Heart left ventricle (tissue), 16 donors: ENCODE data around the gene PRR19. TPM values are rescaled to one million over a fixed set of nuclear protein-coding genes. Genes with fewer than 3 reads are reported as not detected.

Experiments
- ATAC-seq, 4 donors: fragments of 200-7000 bp; cut with Tn5 transposase; one replicate each; pipeline ENCODE4 v1.9.1; 2020 to 2022; ENCODE audit warnings: moderate library complexity in 4 of 4, mild to moderate bottlenecking in 3 of 4, moderate number of reproducible peaks in 1 of 4
- DNase-seq, 5 donors: peaks; one replicate each; pipeline ENCODE4 v3.0.0-alpha.2; 2020
- H3K27ac ChIP-seq, 12 donors: fragments of 200-600 bp; sonication (generic) in 4 of 12; one replicate each; pipeline versions ENCODE4 v1.5.0 to v1.8.0; 2016 to 2022; ENCODE audit warnings: mild to moderate bottlenecking in 2 of 12
- H3K27me3 ChIP-seq, 9 donors: fragments of 200-600 bp; sonication (generic) in 2 of 9; one replicate each; pipeline versions ENCODE4 v1.5.1 to v1.8.0; 2016 to 2022; ENCODE audit warnings: mild to moderate bottlenecking in 3 of 9
- H3K36me3 ChIP-seq, 9 donors: fragments of 200-600 bp; sonication (generic) in 2 of 9; one replicate each; pipeline versions ENCODE4 v1.5.0 to v1.8.0; 2018 to 2022; ENCODE audit warnings: mild to moderate bottlenecking in 2 of 9
- H3K4me1 ChIP-seq, 12 donors: fragments of 200-600 bp; sonication (generic) in 4 of 12; one replicate each; pipeline versions ENCODE4 v1.5.0 to v1.8.0; 2016 to 2022; ENCODE audit warnings: mild to moderate bottlenecking in 3 of 12
- H3K4me3 ChIP-seq, 12 donors: fragments of 200-600 bp; sonication (generic) in 4 of 12; one replicate each; pipeline versions ENCODE4 v1.5.0 to v1.8.0; 2017 to 2022; ENCODE audit warnings: mild to moderate bottlenecking in 9 of 12, moderate library complexity in 4 of 12
- H3K9me3 ChIP-seq, 12 donors: fragments of 200-600 bp; sonication (generic) in 4 of 12; one replicate each; pipeline versions ENCODE4 v1.5.0 to v1.8.0; 2016 to 2022; ENCODE audit warnings: mild to moderate bottlenecking in 1 of 12
- POLR2A ChIP-seq, 2 donors: fragments of 450-650 bp; IDR thresholded peaks; one replicate each; pipeline ENCODE4 v1.6.1; 2017; ENCODE audit warnings: antibody characterized with exemption in 2 of 2, mild to moderate bottlenecking in 2 of 2, moderate library complexity in 2 of 2
- WGBS, 4 donors: extraction: QIAGEN DNeasy Blood & Tissue Kit in 2 of 4; methylation state at CpG; one replicate each; pipeline versions ENCODE4 v1.1.5 to v1.1.7; 2013 to 2018; 5-methylcytosine and 5-hydroxymethylcytosine counted together
- intact Hi-C, 10 donors: fragments of 100-400 bp; cut with DNase I; formaldehyde crosslinking; loops; one replicate each; pipeline versions ENCODE4 v1.11.1 to v1.14.2; 2022
- polyA plus RNA-seq, 2 donors: library from polyadenylated mRNA; stranded (reverse); fragments of 200-250 nt; gene quantifications; one replicate each; pipeline ENCODE4 v1.2.3, GENCODE V29; 2013
- total RNA-seq, 9 donors: library from RNA; depleted of rRNA in 2 of 9; stranded (reverse); fragments of >200 nt in 2 of 9; fragmentation: NEBNext Ultra II Directional in 3 of 9; extraction: Animal tissue kit (Norgen Biotek cat#: 25700) in 3 of 9; gene quantifications; one replicate each; pipeline versions ENCODE4 v1.1.0 to v1.2.4, GENCODE V29; 2016 to 2023
- TF ChIP-seq, protein P1 (sequence below), 12 donors: fragments of 200-600 bp; sonication (generic) in 4 of 12; IDR thresholded peaks; one replicate each; pipeline versions ENCODE4 v1.5.0 to v1.8.0; 2018 to 2022; ENCODE audit warnings: antibody characterized with exemption in 12 of 12, mild to moderate bottlenecking in 5 of 12
- donor health status: ischemic (EF 13 %, LVEDD 7.1; RV severe dilation, severe dysfunction).
- donor health status: healthy with polysubstance abuse.
- donor health status: DM: no; HTN: yes; CAD: no.
- donor health status: DM: no; HTN: no; CAD: no.
- donor health status: ischemic (EF 25% LVEDD 6.9; RV normal size, moderate dysfunction).
- donor health status: ischemic (EF 25% LVEDD 5.7; RV mildly dilated, moderate dysfunction).
- donor health status: healthy.
- donor health status: DM: yes; HTN: yes; CAD: no.
- donor health status: ischemic (EF 35%, LVEDD 5.7; RV mildly dilated, moderate dysfunction).
- donor health status: nonischemic (EF 11% LVEDD 7.7; RV severe dilation, severe dysfunction).
- donor health status: DM: yes; HTN: yes; CAD: no.
- donor health status: PGD.
- donor health status: ischemic (EF 29% LVEDD 5.4; RV normal size, mild dysfunction).
- donor health status: nonischemic (EF 23%, LVEDD 6.1; RV moderate dilation, normal function).

PRR19 gene
- total and polyA plus RNA-seq, 11 donors, result 0.16 to 0.53 (median 0.28) TPM; not detected in 7

- Histone ChIP-seq H3K4me3 (no peak overlapping the region), H3K9me3 (no peaks in the 10 kb centered on the region), H3K36me3 (peaks cover 0 to 77% (median 53%) of the 10 kb centered on the region in 9 donors), H3K4me1 (no peaks in the 10 kb centered on the region), H3K27ac (no peak overlapping the region), H3K27me3 (no peaks in the 10 kb centered on the region)
- ATAC-seq (peak in 1 of 4 donors; percentile 38), DNase-seq (peak in 2 of 5 donors; percentile 21 to 48)
- TF ChIP-seq POLR2A (IDR thresholded peaks at IDR 0.05), result no peak
- TF ChIP-seq, protein P1, sequence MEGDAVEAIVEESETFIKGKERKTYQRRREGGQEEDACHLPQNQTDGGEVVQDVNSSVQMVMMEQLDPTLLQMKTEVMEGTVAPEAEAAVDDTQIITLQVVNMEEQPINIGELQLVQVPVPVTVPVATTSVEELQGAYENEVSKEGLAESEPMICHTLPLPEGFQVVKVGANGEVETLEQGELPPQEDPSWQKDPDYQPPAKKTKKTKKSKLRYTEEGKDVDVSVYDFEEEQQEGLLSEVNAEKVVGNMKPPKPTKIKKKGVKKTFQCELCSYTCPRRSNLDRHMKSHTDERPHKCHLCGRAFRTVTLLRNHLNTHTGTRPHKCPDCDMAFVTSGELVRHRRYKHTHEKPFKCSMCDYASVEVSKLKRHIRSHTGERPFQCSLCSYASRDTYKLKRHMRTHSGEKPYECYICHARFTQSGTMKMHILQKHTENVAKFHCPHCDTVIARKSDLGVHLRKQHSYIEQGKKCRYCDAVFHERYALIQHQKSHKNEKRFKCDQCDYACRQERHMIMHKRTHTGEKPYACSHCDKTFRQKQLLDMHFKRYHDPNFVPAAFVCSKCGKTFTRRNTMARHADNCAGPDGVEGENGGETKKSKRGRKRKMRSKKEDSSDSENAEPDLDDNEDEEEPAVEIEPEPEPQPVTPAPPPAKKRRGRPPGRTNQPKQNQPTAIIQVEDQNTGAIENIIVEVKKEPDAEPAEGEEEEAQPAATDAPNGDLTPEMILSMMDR (IDR thresholded peaks at IDR 0.05), result peak in 1 of 12 donors; percentile 11
- intact Hi-C loops, result no loop called here
- WGBS, 4 donors, result 88 to 91% (median 89%) methylated on average over 14 to 17 of the region's 17 CpGs
These were observed 41.6 kb downstream of the PRR19 start for GRCh38 chr19:42343344-42344110.

DNA sequence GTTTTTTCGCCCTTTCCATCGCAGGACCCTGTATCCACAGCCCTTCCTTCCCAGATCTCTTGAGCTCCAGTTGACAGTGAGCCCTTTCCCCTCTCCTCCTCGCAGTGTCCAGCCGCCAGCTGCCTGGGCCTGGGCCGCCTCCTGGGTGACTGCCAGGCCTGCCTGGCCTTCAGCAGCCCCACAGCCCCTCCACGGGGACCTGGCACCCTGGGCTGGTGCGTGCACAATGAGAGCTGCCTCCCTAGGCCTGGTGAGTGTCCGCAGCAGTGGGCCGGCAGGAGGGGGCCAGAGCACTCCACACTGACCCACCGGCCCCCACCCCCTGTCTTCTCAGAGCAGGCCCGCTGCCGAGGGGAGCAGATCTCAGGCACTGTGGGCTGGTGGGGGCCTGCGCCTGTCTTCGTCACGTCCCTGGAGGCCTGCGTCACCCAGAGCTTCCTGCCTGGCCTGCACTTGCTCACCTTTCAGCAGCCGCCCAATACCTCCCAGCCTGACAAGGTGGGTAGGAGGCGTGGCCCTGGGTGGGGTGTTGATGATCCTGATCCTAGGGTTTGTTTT lies 42.5 kb downstream of the PRR19 start:
- DNase-seq (peak in 2 of 5 donors; percentile 15 to 48), ATAC-seq (peak in 1 of 4 donors; percentile 38)
- no peaks in the 10 kb centered on the region for H3K4me1 ChIP-seq
- intact Hi-C loops, result no loop called here
- H3K27me3 ChIP-seq, result no peaks in the 10 kb centered on the region
- H3K4me3 ChIP-seq, result no peak overlapping the region
- H3K9me3 ChIP-seq, result no peaks in the 10 kb centered on the region
- TF ChIP-seq POLR2A (IDR thresholded peaks at IDR 0.05), result no peak
- TF ChIP-seq, protein P1 (IDR thresholded peaks at IDR 0.05), result no peak
- H3K27ac ChIP-seq, result no peak overlapping the region
- 84 to 90% (median 88%) methylated on average over 15 to 18 of the region's 18 CpGs for WGBS, 4 donors
- peaks cover 0 to 77% (median 50%) of the 10 kb centered on the region in 9 donors for H3K36me3 ChIP-seq

DNA sequence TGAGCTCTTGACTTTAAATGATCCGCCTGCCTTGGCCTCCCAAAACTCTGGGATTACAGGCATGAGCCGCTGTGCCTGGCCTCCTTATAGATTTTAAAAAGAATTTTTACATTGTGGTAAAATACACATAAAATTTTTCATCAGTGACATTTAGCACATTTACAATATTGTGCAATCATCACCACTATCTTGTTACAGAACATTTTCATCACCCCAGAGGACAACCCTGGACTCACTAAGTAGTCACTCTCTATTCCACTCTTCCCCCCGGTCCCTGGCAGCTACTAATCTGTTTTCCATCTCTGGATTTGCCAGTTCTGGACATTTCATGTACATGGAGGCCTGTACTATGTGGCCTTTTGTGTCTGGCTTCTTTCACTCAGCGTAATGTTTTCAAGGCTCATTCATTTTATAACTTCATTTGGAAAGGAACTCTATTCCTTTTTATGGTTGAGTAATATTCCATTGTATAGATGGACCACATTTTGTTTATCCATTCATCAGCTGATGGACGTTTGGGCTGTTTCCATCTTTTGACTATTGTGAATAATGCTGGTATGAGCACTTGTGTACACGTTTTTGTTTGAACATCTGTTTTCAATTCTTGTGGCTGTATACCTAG lies 43.4 kb downstream of the PRR19 start:
- Histone ChIP-seq H3K4me3 (no peak overlapping the region), H3K4me1 (no peaks in the 10 kb centered on the region), H3K9me3 (no peaks in the 10 kb centered on the region), H3K27ac (no peak overlapping the region), H3K27me3 (no peaks in the 10 kb centered on the region), H3K36me3 (peaks cover 0 to 77% (median 49%) of the 10 kb centered on the region in 9 donors)
- intact Hi-C loops, result no loop called here
- DNase-seq (no peak), ATAC-seq (no peak)
- WGBS, 4 donors, result 90 to 92% (median 91%) methylated on average over 6 of the region's 6 CpGs
- TF ChIP-seq POLR2A (IDR thresholded peaks at IDR 0.05), result no peak
- TF ChIP-seq, protein P1 (IDR thresholded peaks at IDR 0.05), result no peak

- H3K27ac ChIP-seq, result no peak overlapping the region
These were observed 46.3 kb downstream of the PRR19 start for GRCh38 chr19:42348211-42348610.

More at GRCh38 chr19:42348211-42348610, 46.3 kb downstream of the PRR19 start:
- no peak for DNase-seq
- TF ChIP-seq POLR2A (IDR thresholded peaks at IDR 0.05), result no peak
- TF ChIP-seq, protein P1 (IDR thresholded peaks at IDR 0.05), result no peak
- WGBS, 4 donors, result 96 to 97% (median 96%) methylated on average over 14 of the region's 14 CpGs
- H3K36me3 ChIP-seq, result peaks cover 0 to 79% (median 57%) of the 10 kb centered on the region in 9 donors
- no peak for ATAC-seq
- H3K27me3 ChIP-seq, result no peaks in the 10 kb centered on the region
- intact Hi-C loops, result no loop called here
- no peak overlapping the region for H3K4me3 ChIP-seq
- no peaks in the 10 kb centered on the region for H3K9me3 ChIP-seq
- no peaks in the 10 kb centered on the region for H3K4me1 ChIP-seq
